AML-193 (cell line): ENCODE results near the gene DNAJC5.

Experiments used
- DNase-seq, 2 experiments: peaks; one replicate each; lab custom pipeline; 2025; lab: John Stamatoyannopoulos, UW

The DNAJC5 gene

GRCh38 chr20:63940472-63941266 lies 45.7 kb downstream of the DNAJC5 start:
- DNase-seq: no peak

DNA sequence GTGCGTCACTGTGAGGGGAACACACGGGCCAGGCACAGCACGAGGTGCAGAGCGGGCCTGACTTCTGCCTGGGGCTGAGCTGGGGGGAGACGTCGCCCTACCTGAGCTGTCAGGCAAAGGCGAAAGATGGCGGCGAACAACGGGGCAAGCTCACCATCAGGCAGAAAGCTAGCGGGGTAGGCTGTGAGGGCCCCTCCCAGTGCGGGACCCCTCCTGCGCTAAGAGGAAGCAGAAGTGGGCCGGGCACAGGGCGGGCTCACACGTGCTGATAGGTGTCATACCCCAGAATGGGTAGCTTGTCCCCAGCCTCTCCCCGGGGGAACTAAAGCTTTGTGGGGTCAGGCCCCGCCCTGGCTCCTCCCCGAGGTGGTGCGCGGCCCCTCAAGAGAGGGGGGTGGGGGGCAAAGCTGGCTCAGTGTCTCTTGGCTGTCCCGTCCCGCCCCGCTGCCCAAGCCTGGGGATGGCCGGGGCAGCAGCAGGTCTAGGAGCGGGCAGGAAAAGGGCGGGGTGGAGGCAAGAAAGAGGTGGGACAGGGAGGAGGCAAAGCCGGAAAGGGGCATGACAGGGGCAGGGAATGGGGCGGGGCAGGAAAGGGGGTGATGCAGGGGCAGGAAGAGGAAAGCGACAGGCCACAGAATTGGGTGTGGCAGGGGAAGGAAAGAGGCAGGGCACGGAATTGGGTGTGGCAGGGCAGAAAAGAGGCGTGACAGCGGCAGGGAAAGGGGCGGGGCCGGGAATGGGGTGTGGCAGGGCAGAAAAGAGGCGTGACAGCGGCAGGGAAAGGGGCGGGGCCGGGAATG lies 46.6 kb downstream of the DNAJC5 start:
- DNase-seq: no peak

- DNase-seq: no peak
Observed at GRCh38 chr20:63942250-63942951, 47.5 kb downstream of the DNAJC5 start.

DNA sequence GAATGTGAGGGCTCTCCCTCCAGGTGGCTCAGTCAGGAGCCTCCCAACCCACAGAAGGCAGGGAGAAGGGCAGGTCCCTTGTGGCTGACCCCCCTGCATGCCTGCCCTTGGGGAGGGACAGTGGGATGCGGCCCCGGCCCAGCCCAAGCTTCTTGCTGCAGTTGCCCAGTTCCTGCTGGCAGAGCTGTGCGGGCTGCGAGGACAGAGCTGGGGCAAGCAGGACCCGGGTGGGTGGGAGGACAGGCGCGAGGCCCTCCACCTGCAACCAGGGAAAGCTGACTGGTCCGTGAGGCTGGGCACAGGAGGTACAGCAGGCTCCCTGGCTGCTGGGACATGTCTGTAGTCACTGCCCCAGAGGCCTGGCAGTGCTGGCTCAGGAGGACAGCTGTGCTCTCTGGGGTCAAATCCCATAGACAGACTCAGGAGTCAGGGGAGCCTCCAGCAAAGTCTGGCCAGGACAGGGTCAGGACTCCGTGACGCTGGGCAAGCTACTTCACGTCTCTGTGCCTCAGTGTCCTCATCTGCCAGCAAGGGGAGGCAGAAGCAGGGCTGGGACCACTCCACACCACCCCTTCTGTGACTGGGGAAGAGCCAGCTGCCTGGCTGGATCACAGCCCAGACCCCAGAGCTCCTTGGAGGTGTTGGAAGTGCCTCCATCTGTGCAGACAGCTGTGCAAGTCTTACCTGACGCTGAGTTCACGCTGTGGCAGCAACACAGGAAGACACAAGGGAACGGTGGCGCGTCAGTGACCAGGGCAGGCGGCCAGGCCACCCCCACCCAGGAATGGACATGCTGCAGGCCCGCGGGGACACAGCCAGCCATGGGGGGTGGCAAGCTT lies 48.3 kb downstream of the DNAJC5 start:
- DNase-seq: no peak

DNA sequence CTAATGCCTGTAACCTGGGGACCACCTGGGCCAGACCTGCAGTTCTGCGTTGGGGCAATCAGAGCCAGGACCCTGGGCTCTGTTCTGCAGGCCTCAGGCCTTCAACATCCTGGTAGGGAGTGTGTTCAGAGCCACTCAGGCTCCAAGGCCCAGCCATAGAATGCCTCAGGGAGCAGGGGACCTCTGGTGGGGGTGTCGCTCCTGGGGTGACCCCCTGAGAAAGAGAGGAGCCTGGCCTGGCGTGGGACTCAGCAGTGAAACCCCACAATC lies 48.8 kb downstream of the DNAJC5 start:
- DNase-seq: no peak

GRCh38 chr20:63944078-63944941 lies 49.4 kb downstream of the DNAJC5 start:
- no peak for DNase-seq

DNA sequence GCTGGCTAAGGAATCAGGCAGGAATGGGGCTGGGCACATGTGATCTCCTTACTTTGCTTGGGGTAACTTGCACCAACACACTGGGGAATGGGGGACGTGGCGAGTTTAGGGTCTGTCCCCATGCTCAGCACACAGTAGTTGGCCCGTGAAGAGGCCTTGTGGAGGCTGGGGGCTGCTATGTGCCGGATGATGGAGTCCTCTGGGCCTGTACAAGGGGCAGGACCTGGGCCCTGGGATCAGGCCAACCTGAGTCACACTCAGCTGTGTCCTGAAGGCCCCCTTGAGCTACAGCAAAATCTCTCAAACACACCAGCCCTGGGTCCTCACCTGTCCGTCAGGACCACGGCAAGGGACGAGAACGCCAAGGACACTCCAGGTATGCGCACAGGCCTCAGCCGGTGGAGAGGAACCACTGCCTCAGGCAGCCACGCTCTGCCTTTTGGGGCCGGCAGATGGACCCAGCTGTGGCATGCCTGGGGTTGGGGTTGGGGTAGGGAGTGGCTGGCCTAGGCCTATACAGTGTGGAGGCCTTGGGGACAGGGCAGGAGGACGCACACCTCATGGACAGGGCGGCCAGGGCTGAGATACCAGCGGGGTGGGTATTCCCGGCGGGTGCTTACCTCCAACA lies 50.2 kb downstream of the DNAJC5 start:
- DNase-seq: no peak

- no peak for DNase-seq
Observed at GRCh38 chr20:63945921-63946920, 51.3 kb downstream of the DNAJC5 start.

- DNase-seq: no peak
Observed at GRCh38 chr20:63946986-63947637, 52.2 kb downstream of the DNAJC5 start.

DNA sequence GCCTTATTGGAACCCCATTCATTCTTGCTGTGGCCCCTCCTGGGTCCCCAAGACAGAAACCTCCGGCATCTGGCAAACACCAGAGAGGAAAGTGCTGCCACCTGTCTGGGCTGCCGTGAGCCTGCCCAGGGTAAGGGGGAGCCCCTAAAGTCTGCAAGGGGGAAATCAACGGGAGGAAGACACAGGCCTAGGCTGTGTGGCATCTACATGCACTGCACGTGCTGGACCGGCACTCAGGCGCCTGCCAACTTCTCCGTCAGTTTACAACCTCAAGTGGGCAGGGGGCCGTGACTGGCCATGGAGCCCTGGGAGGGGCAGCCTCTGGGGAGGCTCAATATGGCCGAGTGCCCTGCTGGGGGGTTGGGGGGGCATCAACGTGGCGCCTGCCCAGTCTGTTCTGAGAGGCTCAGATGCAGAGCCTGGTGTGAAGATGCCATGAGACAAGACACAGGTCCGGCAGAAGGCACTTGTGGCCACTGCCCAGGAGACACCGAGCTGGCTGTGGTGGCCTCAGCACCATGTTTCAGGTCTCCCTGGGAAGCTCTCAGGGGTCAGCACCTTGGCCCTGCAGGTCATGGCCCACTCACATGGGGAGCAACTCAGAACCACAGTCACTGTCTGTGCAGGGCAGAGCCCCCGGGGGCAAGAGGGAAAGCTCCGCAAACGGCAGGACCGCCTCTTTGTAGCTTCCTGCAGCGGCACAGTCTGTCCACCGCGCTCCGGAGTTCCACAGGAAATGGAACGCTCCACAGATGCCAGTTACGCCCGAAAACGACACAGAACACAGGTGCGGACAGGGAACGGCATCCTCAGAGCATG lies 52.9 kb downstream of the DNAJC5 start:
- no peak for DNase-seq

DNA sequence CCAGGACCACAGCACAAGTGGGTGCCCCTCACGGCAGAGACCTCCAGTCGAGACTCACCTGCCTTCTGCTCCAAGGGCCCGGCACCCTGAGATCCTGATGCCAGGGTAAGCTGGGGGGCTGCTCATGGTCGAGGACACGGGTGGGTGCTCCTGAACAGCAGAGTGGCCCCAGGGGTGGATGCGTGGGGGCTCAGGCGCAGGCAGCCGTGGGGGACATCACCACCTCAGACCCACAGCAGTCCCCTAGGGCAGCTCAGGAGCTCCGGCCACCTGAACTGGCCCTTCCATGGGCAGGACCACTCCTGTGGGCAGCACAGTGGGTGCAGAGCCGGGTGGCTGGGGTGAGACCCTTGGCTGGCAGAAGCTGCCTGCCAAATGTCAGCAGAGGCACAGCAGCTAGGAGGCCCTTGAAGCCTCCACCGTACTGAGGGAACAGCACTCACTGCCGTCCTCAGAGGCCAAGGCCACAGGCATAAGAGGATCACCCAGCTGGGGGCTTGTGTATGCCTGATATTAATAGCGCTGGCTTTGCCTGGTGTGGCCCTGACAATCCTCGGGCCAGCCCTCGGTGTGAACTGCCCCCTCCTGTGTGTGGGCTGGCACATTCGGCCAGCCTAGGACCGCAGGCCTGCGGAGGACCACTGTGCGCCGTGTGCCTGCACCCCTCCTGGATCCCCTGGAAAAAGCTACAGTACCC lies 55.9 kb downstream of the DNAJC5 start:
- DNase-seq: no peak

DNA sequence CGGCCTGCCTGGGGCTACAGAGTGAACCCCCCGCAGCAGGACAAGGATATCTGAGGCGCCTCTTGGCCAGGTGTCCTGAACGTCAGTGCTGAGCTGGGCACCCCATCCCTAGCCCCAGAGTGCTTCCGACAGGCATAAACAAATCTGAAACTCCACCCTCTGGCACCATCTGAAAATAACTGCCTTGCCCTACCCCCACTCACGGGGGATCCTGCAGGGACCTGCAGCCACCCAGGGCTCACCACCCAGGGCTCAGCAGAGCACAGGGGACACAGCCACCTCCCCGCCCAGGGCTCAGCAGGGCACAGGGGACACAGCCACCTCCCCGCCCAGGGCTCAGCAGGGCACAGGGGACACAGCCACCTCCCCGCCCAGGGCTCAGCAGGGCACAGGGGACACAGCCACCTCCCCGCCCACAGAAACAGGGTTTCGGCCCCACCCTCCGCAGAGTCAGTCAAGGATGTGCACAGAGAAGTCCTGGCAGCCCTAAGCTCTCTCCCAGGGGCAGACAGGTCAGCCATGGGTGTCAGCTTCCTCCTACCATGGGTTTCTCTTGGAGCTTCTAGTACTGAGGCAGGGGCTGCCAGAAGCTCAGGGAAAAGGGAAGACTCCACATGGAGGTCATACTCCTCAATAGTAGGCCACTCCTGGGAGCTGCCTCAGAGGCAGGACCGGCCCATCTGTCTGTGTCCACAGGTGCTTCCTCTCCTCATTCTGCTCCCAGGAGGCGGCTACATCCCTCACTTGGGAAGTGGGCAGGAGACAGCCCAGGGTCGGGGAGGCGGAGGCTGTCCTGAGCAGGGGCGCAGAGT lies 56.7 kb downstream of the DNAJC5 start:
- no peak for DNase-seq

DNA sequence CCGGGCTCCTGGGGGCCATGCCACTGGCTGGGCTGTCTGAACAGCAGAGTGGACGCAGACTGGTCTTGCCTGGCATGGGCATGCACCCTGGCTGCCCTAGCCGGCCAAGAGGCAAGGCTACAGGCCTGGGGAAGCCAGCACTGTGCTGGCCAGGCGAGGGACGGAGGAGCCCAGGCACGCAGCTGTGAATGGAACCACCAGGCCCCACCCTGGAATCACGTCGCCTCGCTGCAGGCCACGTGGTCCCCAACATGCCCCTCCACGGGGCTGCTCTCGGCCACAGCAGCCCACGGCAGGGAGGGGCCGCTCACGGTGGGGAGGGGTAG lies 57.2 kb downstream of the DNAJC5 start:
- DNase-seq: no peak

- DNase-seq: no peak
Observed at GRCh38 chr20:63952769-63953168, 57.8 kb downstream of the DNAJC5 start.

DNA sequence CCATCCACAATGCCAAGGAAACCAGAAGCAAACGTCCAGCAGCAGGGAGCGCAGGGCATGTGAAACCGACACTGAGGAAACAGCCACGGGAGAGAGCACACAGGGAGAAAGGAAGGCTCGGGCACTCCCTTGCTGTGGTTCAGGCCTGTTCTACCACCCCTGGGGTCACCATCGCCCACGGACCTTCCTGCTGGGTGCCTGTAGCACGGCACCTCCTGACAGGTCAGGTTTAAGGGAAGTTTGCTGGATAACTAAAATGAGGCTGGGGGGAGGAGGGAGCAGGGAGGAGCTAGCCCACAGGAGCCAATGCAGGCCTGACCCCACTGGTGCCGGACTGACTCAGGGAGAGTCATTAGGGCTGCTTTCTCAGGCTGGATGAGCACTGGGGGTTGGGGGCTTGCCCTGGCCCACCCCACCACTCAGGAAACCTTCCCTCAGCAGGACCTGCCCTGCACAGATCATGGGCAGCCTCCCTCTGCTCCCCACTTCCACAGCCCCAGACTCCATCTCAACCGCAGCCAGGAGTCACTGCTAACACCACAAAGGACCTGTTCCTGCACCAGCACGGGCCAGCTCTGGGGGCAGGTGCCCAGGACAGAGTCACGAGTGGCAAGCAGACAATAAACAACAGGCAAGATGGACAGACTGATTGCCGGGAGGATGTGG lies 59.0 kb downstream of the DNAJC5 start:
- no peak for DNase-seq

DNA sequence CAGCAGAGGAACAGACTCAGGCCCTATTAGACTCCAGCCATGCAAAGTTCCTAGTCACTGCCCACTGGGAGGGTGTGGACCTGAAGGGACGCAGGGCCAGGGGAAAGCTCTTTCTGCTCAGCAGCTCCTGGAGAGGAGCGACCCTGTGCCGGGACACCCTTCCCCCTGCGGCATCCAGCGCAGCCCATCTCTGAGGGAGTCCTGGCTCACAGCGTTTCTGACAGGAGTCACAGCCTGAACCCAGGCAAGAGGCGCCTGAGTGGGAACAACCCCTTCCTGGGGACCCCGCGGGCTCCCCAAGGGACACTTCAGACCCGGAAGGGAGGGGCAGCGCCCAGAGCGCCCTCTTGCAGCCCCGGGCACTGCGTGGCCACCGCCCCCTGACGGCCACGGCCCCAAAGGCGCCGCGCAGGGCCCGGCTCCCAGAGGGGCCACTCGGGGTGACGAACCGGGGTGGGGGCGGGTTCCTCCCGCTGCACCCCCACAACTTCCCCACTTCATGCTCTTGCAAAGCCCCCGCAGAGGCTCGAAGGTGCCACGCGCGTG lies 60.4 kb downstream of the DNAJC5 start:
- peak; percentile 16 to 31 for DNase-seq
